A673 (cell line): ENCODE results near the gene TBC1D22A.

Experiments
- EZH2 ChIP-seq: fragments of 200-600 bp; sonication (generic); IDR thresholded peaks from 2 replicates; pipeline ENCODE4 v1.6.1; 2017; ENCODE audit warnings: borderline replicate concordance, low read depth, mild to moderate bottlenecking, mixed read lengths, antibody characterized with exemption, low read length; ENCODE audit not compliant: poor library complexity, severe bottlenecking
- TF ChIP-seq, protein P1 (sequence below): fragments of 300-800, 200-600 bp; sonication (generic); conservative IDR thresholded peaks from 2 replicates; pipeline ENCODE4 v1.5.1; 2017; ENCODE audit warnings: low read depth, mild to moderate bottlenecking, antibody characterized with exemption, low read length, moderate library complexity, mixed read lengths

GRCh38 chr22:46862418-46863324, 100.2 kb downstream of the TBC1D22A start:
- TF ChIP-seq, protein P1, sequence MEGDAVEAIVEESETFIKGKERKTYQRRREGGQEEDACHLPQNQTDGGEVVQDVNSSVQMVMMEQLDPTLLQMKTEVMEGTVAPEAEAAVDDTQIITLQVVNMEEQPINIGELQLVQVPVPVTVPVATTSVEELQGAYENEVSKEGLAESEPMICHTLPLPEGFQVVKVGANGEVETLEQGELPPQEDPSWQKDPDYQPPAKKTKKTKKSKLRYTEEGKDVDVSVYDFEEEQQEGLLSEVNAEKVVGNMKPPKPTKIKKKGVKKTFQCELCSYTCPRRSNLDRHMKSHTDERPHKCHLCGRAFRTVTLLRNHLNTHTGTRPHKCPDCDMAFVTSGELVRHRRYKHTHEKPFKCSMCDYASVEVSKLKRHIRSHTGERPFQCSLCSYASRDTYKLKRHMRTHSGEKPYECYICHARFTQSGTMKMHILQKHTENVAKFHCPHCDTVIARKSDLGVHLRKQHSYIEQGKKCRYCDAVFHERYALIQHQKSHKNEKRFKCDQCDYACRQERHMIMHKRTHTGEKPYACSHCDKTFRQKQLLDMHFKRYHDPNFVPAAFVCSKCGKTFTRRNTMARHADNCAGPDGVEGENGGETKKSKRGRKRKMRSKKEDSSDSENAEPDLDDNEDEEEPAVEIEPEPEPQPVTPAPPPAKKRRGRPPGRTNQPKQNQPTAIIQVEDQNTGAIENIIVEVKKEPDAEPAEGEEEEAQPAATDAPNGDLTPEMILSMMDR, result no peak
- no peak for TF ChIP-seq EZH2
